ENCODE results near the gene LANCL3.
"Not testable (repeated sequence)": the region's sequence is repeated elsewhere in the genome, so short reads cannot be mapped to it uniquely, and the experiment has no call there.

The LANCL3 gene

DNA sequence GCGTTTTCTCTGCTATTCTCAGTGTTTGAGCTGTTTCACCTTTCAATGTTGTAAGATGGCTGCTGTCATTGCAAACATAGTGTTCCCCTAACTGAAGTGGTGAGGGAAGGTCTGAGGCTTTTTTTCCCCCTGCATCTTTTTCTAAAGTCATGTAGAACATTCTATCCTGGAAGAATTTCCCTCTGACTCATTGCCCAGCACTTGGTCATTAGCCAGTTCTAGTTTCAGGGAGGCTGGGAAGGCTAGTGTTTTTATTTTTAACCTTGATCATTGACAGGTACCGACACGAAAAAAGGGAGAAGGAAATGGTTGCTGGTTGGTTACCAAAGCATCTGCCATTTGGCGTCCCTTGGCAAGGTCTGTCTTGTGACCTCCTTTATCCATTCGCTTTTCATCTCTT is 6.6 kb downstream of the LANCL3 start:
- ChIA-PET CTCF (interaction anchor here (1.2 kb wide), 1 partner anchor 23 kb away, joined by 3 read pairs; no protein-coding TSS in a partner anchor), POLR2A (no interaction called here)
- TF ChIP-seq, protein P1, sequence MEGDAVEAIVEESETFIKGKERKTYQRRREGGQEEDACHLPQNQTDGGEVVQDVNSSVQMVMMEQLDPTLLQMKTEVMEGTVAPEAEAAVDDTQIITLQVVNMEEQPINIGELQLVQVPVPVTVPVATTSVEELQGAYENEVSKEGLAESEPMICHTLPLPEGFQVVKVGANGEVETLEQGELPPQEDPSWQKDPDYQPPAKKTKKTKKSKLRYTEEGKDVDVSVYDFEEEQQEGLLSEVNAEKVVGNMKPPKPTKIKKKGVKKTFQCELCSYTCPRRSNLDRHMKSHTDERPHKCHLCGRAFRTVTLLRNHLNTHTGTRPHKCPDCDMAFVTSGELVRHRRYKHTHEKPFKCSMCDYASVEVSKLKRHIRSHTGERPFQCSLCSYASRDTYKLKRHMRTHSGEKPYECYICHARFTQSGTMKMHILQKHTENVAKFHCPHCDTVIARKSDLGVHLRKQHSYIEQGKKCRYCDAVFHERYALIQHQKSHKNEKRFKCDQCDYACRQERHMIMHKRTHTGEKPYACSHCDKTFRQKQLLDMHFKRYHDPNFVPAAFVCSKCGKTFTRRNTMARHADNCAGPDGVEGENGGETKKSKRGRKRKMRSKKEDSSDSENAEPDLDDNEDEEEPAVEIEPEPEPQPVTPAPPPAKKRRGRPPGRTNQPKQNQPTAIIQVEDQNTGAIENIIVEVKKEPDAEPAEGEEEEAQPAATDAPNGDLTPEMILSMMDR (IDR thresholded peaks at IDR 0.05; ENCODE audit: control extremely low read depth, extremely low read depth, low read depth, missing control alignments) = no peak

DNA sequence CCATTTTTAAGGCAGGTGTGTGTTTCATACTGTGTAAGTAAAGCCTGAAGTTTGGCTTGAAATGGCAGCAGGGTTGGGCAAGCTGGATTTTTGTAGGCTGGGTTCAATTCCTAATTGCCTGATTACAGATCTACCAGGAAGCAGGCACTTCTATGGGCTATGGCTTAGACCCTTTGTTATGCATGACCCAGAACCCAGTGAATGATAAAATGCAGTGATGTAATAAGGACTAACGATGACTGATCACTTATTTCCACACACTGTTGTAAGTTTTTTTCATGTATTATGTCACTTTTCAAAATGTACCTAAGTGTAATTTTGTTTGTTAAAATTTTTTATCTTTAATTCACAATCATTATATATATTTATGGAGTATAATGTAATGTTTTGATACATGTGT is 8.6 kb downstream of the LANCL3 start:
- TF ChIP-seq, protein P1 (IDR thresholded peaks at IDR 0.05; ENCODE audit: control extremely low read depth, extremely low read depth, low read depth, missing control alignments) = no peak
- no peak for DNase-seq (ENCODE audit: extremely low spot score)
- ChIA-PET POLR2A (no interaction called here), CTCF (no interaction called here)

More for the DNA sequence above, 6.6 kb downstream of the LANCL3 start:
- DNase-seq (ENCODE audit: extremely low spot score) = no peak

DNA sequence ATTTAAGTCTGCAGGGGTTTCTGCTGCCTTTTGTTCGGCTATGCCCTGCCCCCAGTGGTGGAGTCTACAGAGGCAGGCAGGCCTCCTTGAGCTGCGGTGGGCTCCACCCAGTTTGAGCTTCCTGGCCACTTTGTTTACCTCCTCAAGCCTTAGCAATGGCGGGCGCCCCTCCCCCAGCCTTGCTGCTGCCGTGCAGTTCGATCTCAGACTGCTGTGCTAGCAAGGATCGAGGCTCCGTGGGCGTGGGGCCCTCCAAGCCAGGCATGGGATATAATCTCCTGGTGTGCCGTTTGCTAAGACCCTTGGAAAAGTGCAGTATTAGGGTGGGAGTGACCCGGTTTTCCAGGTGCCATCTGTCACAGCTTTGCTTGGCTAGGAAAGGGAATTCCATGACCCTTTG is 15.9 kb downstream of the LANCL3 start:
- POLR2A ChIA-PET; DNase-seq (ENCODE audit: extremely low spot score); CTCF ChIA-PET: not testable (repeated sequence)

GRCh38 chrX:37590047-37590446 is 18.6 kb downstream of the LANCL3 start:
- TF ChIP-seq, protein P1 (IDR thresholded peaks at IDR 0.05; ENCODE audit: control extremely low read depth, extremely low read depth, low read depth, missing control alignments) = no peak
- POLR2A ChIA-PET = no interaction called here
- CTCF ChIA-PET = no interaction called here
- DNase-seq (ENCODE audit: extremely low spot score) = no peak

DNA sequence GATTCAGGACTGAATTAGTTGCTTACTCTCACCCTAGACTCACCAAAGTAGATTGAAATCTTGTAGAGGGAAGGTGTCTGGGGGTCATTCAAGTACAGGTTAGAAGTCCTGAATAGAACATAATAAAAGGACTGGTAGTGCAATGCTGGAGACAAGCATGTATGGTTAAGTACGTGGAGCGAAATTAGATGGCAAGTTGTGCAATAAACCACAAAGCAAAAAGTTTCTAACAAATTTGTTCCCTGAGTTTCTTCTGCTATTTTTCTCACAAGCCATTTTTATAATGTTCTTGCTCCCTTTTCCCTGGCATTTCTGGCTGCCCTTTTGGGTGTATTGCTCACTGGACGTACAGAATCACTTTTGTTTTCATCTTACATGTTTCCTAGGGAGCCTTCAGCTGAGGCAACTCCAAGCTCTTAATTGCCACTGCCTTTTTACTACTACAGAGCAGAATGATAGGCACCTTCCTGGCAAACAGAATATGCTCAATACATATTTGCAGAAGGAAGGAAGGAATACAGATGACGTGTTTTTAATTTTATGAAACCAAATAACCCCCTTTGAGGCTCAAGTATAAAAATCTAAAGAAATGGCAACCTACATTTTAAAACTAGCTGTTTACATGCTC is 23.4 kb downstream of the LANCL3 start:
- POLR2A ChIA-PET = no interaction called here
- TF ChIP-seq, protein P1 (IDR thresholded peaks at IDR 0.05; ENCODE audit: control extremely low read depth, extremely low read depth, low read depth, missing control alignments) = no peak
- CTCF ChIA-PET = no interaction called here
- no peak for DNase-seq (ENCODE audit: extremely low spot score)

DNA sequence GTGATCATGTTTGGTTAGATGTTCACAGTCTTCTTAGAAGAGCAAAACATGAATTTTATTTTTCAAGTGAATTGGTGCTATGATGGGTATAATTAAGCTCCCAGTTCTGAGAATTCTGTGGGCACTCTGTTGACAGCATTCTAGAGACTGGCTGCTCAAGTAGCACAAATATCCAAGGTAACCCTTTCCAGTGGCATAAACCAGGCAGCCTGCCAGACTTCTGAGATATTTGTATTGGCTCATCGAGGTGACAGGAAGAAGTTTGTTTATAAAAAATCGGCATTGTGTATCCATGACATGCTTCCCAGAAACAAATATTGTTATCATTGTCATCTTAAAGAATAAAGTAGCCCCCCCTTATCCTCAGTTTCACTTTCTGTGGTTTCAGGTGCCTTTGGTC is 28.3 kb downstream of the LANCL3 start:
- no peak for DNase-seq (ENCODE audit: extremely low spot score)
- POLR2A ChIA-PET = no interaction called here
- TF ChIP-seq, protein P1 (IDR thresholded peaks at IDR 0.05; ENCODE audit: control extremely low read depth, extremely low read depth, low read depth, missing control alignments) = no peak
- CTCF ChIA-PET = no interaction called here

GRCh38 chrX:37603938-37604409 is 32.5 kb downstream of the LANCL3 start:
- TF ChIP-seq, protein P1 (IDR thresholded peaks at IDR 0.05; ENCODE audit: control extremely low read depth, extremely low read depth, low read depth, missing control alignments) = no peak
- ChIA-PET POLR2A (no interaction called here), CTCF (interaction anchor here (1.5 kb wide), 1 partner anchor 10 kb away, joined by 3 read pairs; no protein-coding TSS in a partner anchor)
- no peak for DNase-seq (ENCODE audit: extremely low spot score)
